GM19397 (cell line): ENCODE data around the gene COLGALT1.

Experiments
- ATAC-seq: cut with Tn5 transposase; IDR thresholded peaks from one replicate; pipeline ENCODE4 v1.9.1; 2021; ENCODE audit warnings: mild to moderate bottlenecking, moderate library complexity; ENCODE audit not compliant: unreplicated experiment

COLGALT1 gene

GRCh38 chr19:17617807-17618192, 62.4 kb downstream of the COLGALT1 start:
- ATAC-seq: no peak

DNA sequence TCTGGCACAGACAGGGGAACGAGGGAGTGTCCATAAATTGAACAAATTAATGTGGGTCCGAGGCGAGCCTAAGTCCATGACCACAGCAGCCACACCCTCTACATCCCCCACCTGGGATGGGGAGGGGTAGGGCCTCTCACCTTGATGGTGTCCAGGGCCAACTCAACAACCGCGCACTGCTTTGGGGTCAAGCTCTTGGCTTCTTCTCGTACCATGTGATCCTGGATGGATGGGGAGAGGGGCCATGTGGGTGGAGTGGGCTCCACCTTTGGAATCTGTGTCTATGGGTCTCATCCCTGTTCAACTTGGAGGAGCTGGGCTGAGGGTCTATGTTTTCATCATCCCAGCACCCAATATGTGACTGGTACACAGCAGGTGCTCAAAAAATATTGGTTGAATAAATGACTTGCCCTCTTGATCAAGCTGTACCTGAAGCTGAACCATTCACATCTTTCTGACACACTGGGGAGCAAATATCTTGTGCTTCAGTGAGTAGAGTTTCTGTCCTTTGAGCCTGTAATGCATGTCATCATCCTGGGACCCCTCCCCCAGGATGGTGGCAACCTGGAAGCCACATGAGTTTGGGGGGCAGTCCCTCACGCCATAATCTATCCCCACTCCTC, 62.9 kb downstream of the COLGALT1 start:
- ATAC-seq: no peak

DNA sequence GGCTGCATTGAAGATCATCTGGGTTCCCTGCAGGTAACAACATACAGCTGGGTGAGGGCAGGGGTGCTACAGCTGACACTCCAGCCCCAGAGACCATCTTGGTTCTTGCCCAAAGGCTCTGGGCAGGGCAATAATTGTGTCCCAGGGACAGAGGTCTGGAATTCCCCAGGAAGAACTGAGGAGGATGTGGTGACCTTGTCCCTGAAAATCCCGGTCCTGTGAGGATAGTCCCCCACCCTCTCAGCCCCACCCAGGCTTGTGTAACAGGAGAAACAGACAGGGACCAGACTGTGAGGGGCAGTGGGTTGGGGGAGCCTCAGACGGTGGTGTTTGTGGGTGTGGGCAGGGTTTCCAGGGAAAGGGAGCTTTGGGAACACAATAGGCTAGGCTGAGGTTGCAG, 63.5 kb downstream of the COLGALT1 start:
- no peak for ATAC-seq

- no peak for ATAC-seq
Observed at GRCh38 chr19:17620696-17621095, 65.2 kb downstream of the COLGALT1 start.

DNA sequence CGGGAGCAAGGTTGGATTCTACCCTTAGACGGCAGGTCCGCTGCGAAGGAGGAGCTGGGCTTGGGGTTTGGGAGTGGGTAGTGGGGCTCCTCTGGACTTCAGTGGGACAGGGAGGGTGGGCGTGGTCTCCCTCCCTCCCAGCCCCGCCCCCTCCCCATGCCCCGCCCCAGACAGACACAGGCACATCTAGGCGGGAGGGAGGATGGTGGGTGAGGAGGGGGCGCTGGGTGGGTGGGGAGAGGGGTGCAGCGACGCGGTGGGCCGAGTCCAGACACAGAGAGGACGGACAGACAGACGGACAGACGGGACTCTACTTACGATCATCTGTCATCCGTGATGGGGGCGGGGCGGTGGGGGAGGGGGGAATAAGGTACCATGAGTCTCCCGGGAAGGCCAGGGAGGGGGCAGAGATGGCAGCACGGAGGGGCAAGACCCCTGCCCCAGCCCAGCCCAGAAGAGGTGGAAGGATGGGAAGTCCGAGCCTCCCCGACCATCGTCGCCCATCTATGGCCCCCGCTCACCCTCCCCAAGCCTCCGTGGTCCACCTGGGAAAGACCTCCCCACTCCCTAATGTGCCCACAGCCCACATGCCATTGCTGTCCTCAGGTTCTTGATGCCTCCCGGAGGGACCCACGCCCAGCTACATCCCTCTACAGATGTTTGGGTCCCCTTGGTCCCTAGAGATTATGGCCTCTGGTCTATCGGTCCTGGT, 67.9 kb downstream of the COLGALT1 start:
- ATAC-seq: no peak

GRCh38 chr19:17624314-17624991, 69.0 kb downstream of the COLGALT1 start:
- no peak for ATAC-seq

- no peak for ATAC-seq
Observed at GRCh38 chr19:17625043-17625442, 69.6 kb downstream of the COLGALT1 start.

- ATAC-seq: no peak
Observed at GRCh38 chr19:17625980-17626379, 70.5 kb downstream of the COLGALT1 start.

- ATAC-seq: no peak
Observed at GRCh38 chr19:17626456-17627015, 71.1 kb downstream of the COLGALT1 start.

DNA sequence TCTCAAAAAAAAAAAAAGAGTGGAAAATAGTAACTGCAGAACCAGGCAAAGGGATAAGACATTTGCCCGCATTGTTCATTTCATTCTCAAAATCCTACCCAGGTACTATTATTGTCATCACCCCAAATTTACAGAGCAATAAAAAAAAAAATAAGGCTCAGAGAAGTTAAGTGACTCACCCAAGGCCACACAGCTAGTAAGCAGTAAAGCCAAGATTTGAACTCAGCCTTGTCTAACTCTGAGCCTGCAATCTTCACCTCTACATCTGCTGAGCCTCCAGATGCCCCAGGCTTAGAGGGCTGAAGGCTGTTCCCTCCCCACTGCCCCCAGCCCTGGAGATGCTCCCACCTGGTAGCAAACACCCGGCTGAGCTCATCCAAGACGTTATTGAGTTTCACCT, 71.7 kb downstream of the COLGALT1 start:
- no peak for ATAC-seq

DNA sequence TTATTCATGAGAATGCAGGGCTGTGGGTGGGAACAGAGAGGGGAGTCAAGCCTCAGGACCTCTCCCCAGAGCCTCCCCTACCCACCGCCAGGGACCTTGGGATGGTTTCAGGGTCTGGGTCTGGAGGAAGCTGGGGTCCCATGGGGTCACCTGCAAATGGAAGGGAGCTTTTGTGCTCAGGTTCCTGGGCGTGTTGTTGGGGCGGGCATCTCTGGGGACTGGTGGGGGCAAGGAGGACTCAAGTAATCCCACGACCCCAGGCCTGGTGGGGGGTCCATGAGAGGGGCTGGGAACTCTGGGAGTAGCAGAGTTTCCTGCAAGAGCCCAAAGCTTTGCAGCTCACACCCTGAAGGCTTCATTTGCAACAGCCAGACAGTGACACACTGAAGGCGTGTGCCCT, 72.5 kb downstream of the COLGALT1 start:
- no peak for ATAC-seq

- no peak for ATAC-seq
Observed at GRCh38 chr19:17629760-17630159, 74.3 kb downstream of the COLGALT1 start.

DNA sequence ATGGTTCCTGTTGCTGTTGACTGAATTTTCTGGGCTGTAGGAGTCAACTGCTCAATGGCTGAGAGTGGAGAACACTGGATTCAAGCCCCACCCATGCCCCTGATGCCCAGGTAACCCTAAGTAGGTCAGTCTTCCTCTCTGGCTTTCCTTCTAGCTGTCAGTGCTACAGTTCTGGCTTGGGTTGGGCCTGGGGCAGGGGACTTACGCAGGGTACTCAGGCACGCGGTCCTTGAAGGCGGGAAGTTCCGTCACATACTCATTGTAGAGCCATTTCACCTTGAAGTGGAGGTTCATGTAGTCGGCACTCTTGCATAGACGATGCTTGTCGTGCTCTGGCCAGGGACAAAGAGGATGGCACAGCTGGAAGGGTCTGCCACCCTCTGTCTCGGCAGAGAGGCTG, 77.1 kb downstream of the COLGALT1 start:
- ATAC-seq: no peak
